ENCODE measurements around the gene IAPP.

- TF ChIP-seq POLR2AphosphoS5 (IDR thresholded peaks at IDR 0.05), result no peak
- TF ChIP-seq CTCF (IDR thresholded peaks at IDR 0.05), result no peak
- no peak for TF ChIP-seq POLR2A (IDR thresholded peaks at IDR 0.05)
Measured at GRCh38 chr12:21392384-21392783, 19.7 kb downstream of the IAPP start.

All from prostate gland (tissue), 2 donors.